HG03575 (cell line): ENCODE data around the gene PARVA.

Experiments used
- ATAC-seq: cut with Tn5 transposase; IDR thresholded peaks from one replicate; pipeline ENCODE4 v1.9.1; 2021; ENCODE audit not compliant: unreplicated experiment, insufficient number of reproducible peaks, low FRiP score; ENCODE audit errors: extremely low read depth

PARVA gene

DNA sequence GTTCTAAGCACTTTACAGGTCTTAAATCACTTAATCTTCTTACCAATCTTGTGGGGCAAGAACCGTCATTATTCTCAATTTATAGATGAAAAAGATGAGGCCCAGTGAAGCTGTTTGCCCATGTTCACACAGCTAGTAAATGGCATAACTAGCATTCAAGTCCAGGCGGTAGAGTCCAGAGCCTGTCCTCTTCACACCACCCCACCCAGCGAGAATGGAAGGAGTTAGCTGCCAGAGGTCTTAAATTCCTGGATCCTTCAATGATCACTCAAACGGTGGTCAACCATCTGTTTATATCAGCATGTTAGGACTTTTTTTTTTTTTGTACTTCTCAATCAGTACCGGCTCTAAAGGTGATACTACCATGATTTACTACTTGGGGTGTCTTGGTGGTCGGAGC is 43.3 kb downstream of the PARVA start:
- ATAC-seq = no peak

DNA sequence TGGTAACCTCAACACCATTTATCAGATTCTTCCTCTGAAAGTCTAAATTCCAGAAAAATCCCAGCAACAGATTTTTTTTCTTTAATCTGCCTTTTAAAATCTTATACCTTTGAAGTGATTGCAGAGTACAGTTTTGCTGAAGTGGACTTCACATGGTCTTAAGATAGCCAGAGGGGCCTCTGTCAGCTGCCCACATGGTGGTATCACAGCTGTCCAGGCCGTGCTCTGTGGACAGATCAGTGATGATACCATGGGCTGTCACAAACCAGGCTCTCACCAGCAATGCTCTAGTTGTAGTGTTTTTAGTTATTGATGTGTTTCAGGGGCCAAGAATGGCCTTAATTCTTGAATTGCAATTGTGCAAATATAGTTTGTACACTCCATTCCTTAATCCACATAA is 44.0 kb downstream of the PARVA start:
- ATAC-seq = no peak

DNA sequence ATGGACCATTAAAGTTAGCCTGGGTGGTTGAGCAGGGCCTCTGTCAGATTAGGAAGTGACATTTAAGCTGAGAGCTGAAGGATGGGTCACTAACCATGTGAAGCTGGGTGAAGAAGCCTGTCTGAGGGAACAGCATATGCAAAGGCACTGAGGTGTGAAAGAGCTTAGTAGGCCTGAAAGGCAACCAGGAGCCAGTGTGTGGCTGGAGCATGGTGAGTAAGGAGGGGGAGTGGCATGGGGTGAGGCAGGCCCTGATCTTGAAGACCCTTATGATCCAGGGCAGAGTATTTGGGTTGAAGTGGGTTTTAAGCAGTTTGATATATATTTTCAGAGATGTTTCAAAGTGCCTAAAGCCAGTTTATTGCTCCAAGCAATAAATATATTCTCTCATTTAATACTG is 48.8 kb downstream of the PARVA start:
- no peak for ATAC-seq

DNA sequence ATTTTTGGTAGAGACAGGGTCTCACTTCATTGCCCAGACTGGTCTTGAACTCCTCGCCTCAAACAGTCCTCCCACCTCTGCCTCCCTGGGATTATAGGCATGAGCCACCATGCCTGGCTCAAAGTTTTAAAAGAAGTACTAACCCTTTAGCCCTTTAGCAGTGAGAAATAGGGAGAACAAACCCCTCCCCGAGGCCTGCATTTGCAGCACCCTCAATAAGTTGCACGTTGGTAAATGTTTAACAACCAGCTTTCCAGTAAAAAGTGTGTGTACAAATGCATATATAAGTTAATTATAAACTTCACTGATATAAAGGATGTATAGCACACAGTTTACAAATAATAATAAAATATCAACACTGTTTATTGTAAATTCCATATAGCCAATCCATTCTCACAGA is 51.8 kb downstream of the PARVA start:
- ATAC-seq = no peak

DNA sequence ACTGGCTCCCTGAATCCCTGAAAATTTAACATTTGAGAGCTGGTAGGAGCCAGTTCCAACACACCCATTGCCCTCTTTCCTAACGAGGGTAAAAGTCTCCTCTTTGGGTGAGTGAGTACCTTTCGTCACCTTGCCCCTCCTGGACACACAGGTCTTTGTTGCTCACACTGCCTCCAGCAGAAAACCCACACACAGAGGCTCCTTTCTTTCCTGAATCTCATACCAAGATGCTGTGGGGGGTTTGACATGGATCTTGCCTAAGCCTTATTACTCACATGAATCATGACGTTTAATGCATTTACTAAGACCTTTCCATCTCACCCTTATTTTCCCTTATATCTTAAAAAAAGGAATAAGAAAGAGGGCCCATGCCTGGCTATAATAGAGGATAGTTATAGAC is 53.0 kb downstream of the PARVA start:
- ATAC-seq = no peak

DNA sequence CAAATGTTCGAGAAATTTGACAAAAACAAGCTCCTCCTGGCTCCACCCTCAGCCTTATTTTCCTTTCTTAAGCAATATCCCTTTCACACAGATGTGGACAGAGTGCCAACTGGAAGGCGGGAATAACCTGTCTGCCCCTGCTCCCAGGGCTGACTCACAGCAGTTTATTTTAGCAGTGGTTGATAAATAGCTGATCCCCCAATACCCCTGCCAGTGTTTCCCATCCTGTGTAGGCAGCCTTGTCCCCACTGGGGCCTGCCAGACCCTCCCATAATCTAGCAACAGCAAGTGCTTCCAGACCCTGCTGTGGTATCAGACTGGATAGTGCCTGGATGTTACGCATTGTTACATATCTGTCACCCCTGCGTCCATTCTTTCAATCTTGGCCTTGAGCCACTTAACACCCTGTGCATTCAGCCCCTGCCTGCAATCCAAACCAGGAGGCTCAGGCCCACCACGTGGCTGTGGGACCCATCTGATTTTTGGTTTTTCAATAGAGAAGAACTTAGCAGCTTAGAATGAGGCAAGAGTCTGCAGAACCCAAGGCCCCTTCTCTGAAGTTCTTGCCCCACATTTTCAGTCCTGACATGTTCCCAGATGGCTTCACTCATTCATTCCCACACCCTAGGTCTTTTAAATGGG is 53.7 kb downstream of the PARVA start:
- no peak for ATAC-seq

DNA sequence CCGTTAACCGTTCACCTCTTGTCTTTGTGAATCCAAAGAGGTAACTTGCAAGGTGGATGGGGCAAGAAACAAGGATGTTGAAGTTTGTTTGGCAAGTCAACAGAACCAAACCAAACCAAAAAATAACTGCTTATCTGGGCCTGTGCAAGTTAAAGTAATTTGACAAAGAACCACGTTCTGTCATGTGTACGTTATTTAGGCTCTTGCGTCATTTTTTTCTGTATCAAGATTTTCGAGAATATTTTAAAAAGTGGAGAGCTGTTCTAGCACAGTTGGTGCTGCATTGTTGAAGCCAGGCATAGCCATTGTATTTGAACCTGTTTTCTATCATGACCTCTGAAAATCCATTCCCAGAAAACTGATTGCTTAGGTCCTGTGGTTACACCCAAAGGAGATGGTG is 55.1 kb downstream of the PARVA start:
- no peak for ATAC-seq

DNA sequence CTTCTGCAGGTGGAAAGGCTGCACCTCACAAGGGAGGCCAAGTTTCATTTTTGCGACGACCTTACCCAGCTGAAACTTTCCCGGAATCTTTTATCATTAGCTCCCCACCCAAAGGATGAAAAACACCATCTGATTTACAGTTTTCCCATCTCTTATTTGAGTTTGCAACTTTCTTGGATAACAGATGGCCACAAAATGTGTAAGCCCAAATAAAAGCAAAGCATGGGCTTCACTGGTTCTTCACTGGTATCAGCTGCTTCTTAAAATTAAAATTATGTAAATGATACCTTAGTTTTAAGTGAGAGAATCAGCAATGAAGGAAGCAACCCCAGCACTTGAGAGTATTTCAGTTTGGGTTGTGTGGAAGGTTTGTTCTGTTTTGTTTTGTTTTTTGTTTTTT is 55.8 kb downstream of the PARVA start:
- ATAC-seq = no peak

DNA sequence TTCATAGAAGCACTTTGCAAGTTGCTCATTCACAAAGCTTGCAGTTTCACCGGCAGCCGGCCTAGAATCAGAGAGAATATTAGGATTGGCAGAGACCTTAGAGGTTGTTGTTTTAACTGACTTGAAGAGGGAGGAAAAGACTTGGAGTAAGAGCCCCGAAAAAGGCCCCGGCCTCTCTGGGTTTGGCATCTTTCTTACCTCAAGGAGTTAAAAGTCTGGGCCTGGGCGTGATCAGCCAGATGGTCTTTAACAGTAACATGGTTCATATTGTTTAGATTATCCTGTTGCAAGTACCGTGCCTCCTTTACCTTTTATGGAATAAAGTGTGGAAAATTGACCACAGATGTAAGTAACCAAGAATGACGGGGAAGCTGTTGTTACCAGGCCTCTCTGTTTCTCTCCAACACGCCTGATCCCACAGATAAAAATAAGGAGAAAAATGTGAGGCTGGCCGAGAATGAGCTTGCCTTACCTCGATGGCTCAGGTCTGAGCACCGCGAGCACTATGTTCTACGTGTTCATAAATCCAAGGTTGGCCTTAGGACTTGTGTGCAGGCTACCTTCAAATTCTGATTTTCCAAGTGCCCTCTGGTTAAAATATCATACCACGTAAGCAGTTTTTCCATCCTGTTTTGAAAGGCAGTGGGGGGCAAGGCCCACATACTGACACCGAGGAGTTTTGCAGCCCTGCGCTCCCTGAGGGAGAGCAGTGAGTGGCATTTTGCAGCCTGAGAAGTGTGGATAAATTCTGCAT is 56.4 kb downstream of the PARVA start:
- ATAC-seq = no peak

DNA sequence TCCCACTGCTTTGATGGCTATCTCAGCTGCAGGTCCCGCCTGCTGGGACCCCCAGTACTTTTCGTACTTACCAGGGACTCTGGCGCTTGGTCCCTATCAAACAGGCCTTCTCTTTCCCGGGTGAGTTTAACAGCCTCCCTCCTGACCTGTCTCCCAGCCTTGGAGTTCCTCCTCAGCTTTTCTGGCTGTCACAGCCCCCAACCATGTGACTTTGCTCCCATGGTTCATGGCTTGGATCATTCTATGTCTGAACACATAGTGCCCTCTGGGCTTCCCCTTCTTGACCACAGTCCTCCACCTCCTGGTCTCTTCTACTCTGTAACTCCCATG is 56.9 kb downstream of the PARVA start:
- ATAC-seq = no peak

DNA sequence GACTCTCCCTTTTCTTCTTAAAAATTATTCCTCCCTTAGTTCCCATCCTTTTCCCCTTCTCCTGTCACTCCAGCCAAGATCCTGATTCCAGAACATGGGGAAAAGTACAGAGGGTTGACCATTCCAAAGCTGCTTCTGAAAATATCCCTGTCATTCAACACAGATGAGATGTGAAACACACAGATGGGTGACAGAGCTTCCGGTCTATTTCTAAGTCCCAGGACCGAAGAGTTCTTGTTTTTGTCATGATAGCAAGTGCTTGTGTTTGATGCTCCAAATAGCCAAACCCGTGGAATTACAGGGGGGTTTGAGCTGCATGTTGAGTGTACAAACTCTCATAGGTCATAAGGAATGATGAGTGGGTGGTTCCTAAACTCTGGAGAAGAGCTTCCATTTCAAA is 57.9 kb downstream of the PARVA start:
- ATAC-seq = no peak

DNA sequence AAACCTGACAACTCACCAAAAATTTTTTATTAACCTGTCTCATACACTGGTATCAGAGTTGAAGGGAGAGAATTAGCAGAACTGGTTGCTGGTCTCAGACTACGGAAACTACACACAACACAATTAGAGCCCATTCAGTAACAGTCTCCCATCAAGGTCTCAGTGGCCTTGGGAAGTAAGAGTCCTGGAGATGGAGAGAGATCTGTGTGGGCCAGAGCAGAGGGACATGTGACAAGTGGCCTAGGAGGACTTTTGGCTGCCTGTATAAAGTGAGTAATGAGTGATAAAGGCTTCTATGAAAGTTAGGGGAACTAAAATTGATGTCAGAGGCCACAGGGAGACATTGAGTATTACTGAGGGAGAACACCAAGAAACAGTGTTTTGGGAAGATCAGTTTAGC is 58.9 kb downstream of the PARVA start:
- no peak for ATAC-seq

DNA sequence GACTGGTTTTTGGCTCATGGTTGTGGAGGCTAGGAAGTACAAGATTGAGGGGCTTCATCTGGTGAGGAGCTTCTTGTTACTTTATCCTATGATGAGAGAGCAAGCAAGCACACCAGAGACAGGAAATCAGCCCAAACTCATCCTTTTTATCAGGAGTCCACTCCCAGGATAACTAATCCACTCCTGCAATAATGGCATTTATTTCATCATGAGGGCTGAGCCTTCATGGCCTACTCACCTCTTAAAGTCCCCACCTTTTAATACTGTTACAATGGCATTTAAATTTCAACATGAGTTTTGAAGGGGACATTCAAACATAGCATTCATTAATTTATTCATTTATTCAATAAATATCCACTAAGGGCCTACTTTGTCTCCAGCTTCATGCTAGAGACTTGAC is 60.9 kb downstream of the PARVA start:
- no peak for ATAC-seq

DNA sequence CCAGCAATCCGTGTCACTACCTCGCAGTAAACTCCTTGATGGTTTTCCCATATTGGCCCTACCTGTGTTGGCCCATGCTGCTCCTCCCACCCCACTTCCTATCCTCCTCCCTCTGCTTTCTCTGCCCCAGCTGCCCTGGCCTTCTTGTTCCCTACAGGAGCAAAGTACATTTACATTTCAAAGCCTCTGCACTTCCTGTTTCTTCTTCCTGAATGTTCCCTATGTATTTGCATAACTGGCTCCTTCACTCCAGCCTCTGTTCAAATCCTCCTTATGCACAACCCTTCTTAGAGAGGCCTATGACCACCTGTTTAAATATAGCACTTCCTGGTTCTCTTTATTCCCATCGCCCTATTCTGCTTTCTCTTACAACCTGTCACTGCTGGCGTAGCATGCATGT is 62.2 kb downstream of the PARVA start:
- no peak for ATAC-seq

DNA sequence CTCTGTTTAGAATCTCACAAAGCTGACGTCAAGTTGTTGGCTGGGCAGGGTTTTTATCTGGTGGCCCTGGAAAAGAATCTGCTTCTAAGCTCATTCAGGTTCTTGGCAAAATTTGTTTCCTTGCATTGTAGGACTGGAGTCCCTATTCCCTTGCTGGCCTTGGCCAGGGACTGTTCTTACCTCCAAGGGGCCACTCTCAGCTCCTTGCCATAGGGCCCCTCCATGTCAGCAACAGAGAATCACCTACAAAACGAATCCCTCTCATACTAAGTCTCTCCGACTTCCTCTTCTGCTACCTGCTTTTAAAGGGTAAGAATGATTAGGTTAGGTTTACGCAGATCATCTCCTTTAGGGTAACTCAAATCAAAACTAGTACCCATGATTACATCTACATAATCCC is 63.2 kb downstream of the PARVA start:
- ATAC-seq = no peak

DNA sequence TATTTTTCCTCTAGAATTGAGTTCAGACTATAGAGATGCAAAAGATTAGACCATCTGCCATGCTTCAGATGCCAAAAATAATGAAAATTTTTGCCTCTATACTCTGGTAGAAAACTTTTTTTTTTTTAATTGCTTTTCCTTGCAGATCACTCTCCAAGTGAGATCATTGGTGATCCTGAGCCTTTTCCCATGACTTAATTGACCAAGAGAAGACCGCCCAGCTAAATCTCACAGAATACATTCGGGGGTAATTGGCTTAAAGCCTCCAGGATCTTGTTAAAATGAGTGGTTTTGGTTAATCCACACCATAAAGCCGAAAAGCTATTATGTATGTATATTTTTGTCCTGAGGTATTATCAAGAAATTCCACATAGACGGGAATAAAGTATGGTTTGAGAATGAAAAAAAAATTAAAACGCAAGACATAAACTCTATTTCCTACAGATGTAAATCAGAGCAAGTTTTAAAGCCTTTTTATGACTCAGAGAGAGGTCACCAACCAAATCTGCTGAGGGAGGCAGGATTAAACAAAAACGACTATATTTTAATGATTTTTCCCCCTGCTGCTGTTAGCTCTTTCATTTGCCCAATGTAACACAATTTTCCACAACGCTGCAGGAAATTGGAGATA is 64.0 kb downstream of the PARVA start:
- ATAC-seq = no peak

DNA sequence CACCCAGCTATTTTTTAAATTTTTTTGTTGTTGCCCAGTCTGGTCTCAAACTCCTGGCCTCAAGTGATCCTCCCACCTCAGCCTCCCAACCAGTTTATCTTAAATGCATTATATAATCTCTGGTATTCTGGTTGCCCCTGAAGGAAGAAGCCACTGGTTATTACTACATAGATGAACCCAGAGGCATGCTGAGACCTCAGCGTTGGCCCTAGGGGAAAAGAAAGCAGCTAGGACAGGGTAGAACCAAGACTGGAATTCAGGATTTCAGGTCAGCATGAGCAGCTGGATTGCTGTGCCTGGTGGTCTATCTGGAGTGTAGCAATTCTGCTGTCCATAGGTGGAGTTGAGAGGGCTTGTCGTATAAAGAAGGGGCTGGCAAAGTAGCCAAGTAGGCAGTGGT is 67.2 kb downstream of the PARVA start:
- no peak for ATAC-seq

DNA sequence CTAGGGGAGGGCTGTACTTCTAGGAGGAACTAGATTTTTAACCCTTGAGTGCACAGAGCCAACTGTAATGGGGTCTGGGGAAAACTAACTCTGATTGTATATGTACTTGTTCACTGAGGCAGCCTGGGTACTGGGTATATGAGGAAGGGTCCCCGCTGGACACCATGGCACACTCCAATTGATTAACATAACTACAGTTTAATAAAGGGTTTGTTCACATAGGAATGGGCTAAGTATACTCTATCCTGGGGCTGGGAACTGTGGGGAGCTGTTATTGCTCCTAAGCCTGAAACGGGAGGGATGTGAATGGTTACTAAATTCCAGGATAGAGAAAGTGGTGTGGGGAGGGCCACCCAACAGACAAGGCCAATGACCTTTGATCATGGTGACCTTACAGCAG is 67.6 kb downstream of the PARVA start:
- no peak for ATAC-seq

DNA sequence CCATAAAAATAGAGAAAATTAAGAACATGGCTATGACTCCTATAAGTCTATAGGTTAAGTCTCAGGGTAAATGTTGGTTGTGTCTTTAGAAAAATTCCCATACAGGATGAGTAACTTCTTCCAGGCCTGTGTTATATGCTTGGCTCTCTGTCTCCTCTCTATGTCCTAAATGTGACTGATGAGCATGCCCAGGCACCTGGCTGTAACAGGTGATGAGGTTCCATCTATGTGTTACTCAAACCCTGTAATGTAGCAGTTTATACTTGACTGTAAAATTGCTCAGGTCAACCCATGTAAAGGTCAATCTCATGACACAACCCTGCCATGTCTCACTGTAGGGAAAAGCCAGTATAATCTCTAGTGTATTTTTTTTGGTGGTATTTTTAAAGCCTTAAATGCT is 69.5 kb downstream of the PARVA start:
- no peak for ATAC-seq

DNA sequence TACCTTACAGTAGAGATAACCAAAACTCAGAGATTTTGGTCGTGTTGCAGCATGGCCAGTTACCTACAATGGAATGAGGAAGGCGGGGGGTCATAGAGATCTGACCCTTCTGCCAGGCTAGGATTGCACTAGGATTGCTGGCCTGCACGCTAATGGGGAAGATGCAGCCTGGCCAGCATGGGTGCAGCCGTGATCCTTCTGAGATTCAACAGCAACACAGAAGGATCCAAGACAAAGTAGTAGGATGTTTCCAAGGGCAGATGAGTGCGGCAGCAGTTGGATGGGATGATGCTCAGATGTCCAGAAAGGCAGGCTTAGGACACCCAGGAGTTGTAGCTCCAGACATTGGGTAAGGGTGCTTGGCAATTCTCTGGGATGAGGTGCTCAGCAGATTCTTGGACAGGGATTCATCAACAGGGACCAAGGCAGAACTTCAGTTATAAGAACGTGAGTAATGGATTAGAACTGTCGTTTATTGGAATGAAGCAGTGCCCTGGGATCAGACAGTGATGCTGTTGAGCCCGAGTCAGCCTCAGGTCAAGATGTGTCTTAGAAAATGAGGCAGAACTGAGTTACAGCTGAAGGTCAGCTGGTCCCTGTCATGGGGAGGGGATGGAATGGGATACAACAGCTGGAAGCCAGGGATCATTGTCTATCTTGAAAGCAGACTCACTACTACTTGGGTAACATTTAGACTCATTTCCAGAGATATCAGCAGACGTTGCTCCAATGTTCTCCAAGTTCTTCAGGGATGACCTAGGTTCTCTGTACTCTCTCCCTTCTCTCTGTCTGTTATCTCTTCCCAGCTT is 71.0 kb downstream of the PARVA start:
- no peak for ATAC-seq
